ENCODE data around the gene CLASP1.

- TF ChIP-seq POLR2A (IDR thresholded peaks at IDR 0.05) (no peak), CTCF (IDR thresholded peaks at IDR 0.05) (no peak), EP300 (IDR thresholded peaks at IDR 0.05) (no peak), POLR2AphosphoS5 (IDR thresholded peaks at IDR 0.05) (no peak)
Observed at GRCh38 chr2:121360566-121361300, 288.5 kb downstream of the CLASP1 start.

Measured in sigmoid colon (tissue), 4 donors.